Measurements from ENCODE around the gene FNDC7. TPM values are rescaled to one million over a fixed set of nuclear protein-coding genes. Genes with fewer than 3 reads are reported as not detected.

FNDC7 gene
- total and polyA plus RNA-seq, 9 of the 15 experiments (the other 6 are each of a cell fraction or from before 2014, with no cell fraction given), result not detected

DNA sequence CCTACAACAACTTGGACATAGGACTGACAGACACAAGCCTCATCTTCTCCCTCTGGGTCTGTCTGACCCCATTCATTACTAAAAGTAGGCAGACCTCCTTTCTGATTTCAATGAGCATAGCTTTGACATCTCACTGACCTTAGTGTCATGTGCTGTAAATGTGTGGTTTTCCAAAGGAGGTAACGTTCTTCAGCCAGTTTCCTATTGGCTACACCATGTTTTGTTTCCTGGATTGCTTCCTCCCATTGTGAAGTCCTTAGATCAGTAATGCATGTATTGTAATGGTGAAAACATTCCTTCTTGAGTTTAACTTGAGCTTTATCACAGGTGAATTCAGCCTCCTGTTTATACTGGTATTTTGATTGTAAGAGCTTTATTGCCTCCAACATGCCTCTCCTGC, 54.4 kb downstream of the FNDC7 start (continued):
- TF ChIP-seq GMEB1 (CRISPR knock-in tag; IDR thresholded peaks at IDR 0.05), result no peak
- no peak for TF ChIP-seq GATA2 (CRISPR knock-in tag; IDR thresholded peaks at IDR 0.05)
- TF ChIP-seq, protein P1, sequence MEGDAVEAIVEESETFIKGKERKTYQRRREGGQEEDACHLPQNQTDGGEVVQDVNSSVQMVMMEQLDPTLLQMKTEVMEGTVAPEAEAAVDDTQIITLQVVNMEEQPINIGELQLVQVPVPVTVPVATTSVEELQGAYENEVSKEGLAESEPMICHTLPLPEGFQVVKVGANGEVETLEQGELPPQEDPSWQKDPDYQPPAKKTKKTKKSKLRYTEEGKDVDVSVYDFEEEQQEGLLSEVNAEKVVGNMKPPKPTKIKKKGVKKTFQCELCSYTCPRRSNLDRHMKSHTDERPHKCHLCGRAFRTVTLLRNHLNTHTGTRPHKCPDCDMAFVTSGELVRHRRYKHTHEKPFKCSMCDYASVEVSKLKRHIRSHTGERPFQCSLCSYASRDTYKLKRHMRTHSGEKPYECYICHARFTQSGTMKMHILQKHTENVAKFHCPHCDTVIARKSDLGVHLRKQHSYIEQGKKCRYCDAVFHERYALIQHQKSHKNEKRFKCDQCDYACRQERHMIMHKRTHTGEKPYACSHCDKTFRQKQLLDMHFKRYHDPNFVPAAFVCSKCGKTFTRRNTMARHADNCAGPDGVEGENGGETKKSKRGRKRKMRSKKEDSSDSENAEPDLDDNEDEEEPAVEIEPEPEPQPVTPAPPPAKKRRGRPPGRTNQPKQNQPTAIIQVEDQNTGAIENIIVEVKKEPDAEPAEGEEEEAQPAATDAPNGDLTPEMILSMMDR (IDR thresholded peaks at IDR 0.05 in 2 of 3, conservative IDR thresholded peaks at IDR 0.05 in 1 of 3; ENCODE audit: insufficient read depth in 2 of 3, low read depth in 1 of 3, low read length in 3 of 3), result no peak
- TF ChIP-seq ZNF668 (CRISPR knock-in tag; IDR thresholded peaks at IDR 0.05), result no peak
- TF ChIP-seq ZBTB26 (CRISPR knock-in tag; IDR thresholded peaks at IDR 0.05), result no peak
- TF ChIP-seq GABPA (tag; conservative IDR thresholded peaks at IDR 0.05; ENCODE audit: low read depth), result no peak
